CD4-positive, alpha-beta T cell (primary cell): ENCODE data around the gene OPALIN. TPM values are rescaled to one million over a fixed set of nuclear protein-coding genes. Genes with fewer than 3 reads are reported as not detected.

ENCODE experiments used
- ATAC-seq: fragments of 200-7000 bp; cut with Tn5 transposase; one replicate; pipeline ENCODE4 v1.10.0; 2022; ENCODE audit warnings: mild to moderate bottlenecking; ENCODE audit not compliant: poor library complexity
- CTCF ChIA-PET: fragments of 350-600 bp; sonication (Branson Sonifier 250); formaldehyde crosslinking; loops from one replicate; lab custom pipeline; 2021; ENCODE audit warnings: antibody characterized with exemption, inconsistent platforms; lab: Charles Lee
- POLR2A ChIA-PET: fragments of 350-600 bp; sonication (Branson Sonifier 250); formaldehyde crosslinking; loops from one replicate; lab custom pipeline; 2021; ENCODE audit warnings: antibody characterized with exemption, inconsistent platforms; lab: Charles Lee
- DNase-seq, 14 experiments: peaks; one replicate each; pipeline ENCODE4 v3.0.0-alpha.2; 2013 to 2020; ENCODE audit warnings: mixed read lengths in 2 of 14
- H3K27ac ChIP-seq, 2 donors: one replicate each; pipeline versions ENCODE4 v1.5.1 to v1.7.0; 2013; ENCODE audit warnings: low read length in 2 of 2, low read depth in 1 of 2, mild to moderate bottlenecking in 1 of 2
- H3K27me3 ChIP-seq, 2 experiments: 1 replicate in 1 of 2; 2 replicates in 1 of 2; pipeline versions ENCODE4 v1.6.1 to v1.7.0; 2013; ENCODE audit warnings: low read length in 2 of 2, control low read depth in 1 of 2, mild to moderate bottlenecking in 1 of 2, moderate library complexity in 1 of 2; ENCODE audit not compliant: insufficient read depth in 2 of 2, control insufficient read depth in 1 of 2
- H3K36me3 ChIP-seq: one replicate; pipeline ENCODE4 v1.6.1; 2013; ENCODE audit warnings: low read length, control low read depth; ENCODE audit not compliant: insufficient read depth
- H3K4me1 ChIP-seq: one replicate; pipeline ENCODE4 v1.6.1; 2013; ENCODE audit warnings: low read length, control low read depth; ENCODE audit not compliant: insufficient read depth
- H3K4me3 ChIP-seq: one replicate; pipeline ENCODE4 v1.5.1; 2013; ENCODE audit warnings: mild to moderate bottlenecking, low read length, moderate library complexity
- H3K9me3 ChIP-seq, 2 experiments: 1 replicate in 1 of 2; 2 replicates in 1 of 2; pipeline versions ENCODE4 v1.6.1 to v1.7.0; 2013; ENCODE audit warnings: low read length in 2 of 2, mild to moderate bottlenecking in 2 of 2, control low read depth in 1 of 2, moderate library complexity in 1 of 2; ENCODE audit not compliant: control insufficient read depth in 1 of 2, insufficient read depth in 1 of 2
- H3K27ac Mint-ChIP-seq: one replicate; pipeline ENCODE4 v1.8.0; 2020; ENCODE audit warnings: mixed read lengths
- H3K27me3 Mint-ChIP-seq: one replicate; pipeline ENCODE4 v1.8.0; 2021; ENCODE audit warnings: mixed read lengths
- H3K36me3 Mint-ChIP-seq: one replicate; pipeline ENCODE4 v1.8.0; 2021; ENCODE audit warnings: low read depth, mixed read lengths
- H3K4me1 Mint-ChIP-seq: one replicate; pipeline ENCODE4 v1.8.0; 2021; ENCODE audit warnings: low read depth, mixed read lengths
- H3K4me3 Mint-ChIP-seq: one replicate; pipeline ENCODE4 v1.8.0; 2020; ENCODE audit warnings: mild to moderate bottlenecking, mixed read lengths
- H3K9me3 Mint-ChIP-seq: one replicate; pipeline ENCODE4 v1.8.0; 2020; ENCODE audit warnings: mixed read lengths
- intact Hi-C, 2 experiments: fragments of 100-400 bp; cut with DNase I in 1 of 2; cut with micrococcal nuclease in 1 of 2; formaldehyde crosslinking; loops; one replicate each; pipeline versions ENCODE4 v1.15.1 to v1.9.0; 2023 to 2025; cut with DNase I, micrococcal nuclease
- total RNA-seq, 174 experiments: library from RNA in 2 of 174; stranded (reverse) in 2 of 174; gene quantifications; one replicate each; pipeline ENCODE4 v1.2.3 and lab custom pipeline; 2021 to 2026
- TF ChIP-seq, protein P1 (sequence below): fragments of 200-600 bp; IDR thresholded peaks from one replicate; pipeline ENCODE4 v1.8.0; 2022; ENCODE audit warnings: antibody characterized with exemption, mild to moderate bottlenecking

Gene OPALIN
- total RNA-seq, 2 experiments from 2014 or later, result not detected

DNA sequence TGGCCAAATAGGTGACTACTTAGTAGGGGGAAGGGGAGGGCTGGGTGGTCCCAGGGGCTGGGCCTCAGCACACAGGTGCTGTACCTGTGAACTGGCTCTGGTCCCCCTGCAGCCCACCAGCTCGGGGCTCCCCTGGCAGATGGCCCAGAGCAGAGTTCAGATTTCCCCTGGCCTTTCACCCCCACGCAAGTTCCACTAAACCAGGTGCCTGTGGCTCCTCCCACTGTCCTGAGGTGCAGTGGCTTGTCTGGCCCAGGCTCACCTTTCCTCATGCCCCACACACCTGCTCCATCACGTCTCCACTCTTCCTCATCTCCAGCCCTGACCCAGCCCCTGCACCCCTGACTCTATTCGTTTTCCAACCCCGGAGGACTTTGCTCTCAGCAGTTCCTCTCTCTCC lies 47.3 kb upstream of the OPALIN start:
- peaks cover 0 to 3% of the 10 kb centered on the region in 2 experiments for H3K9me3 ChIP-seq
- Mint-ChIP-seq H3K36me3 (no peaks in the 10 kb centered on the region), H3K4me1 (no peaks in the 10 kb centered on the region), H3K4me3 (no peak overlapping the region), H3K27ac (no peak overlapping the region), H3K27me3 (peaks cover 36% of the 10 kb centered on the region), H3K9me3 (no peaks in the 10 kb centered on the region)
- ChIA-PET CTCF (no interaction called here), POLR2A (no interaction called here)
- intact Hi-C loops, result no loop called here
- ATAC-seq (no peak), DNase-seq (no peak)
- no peak overlapping the region for H3K4me3 ChIP-seq
- peaks cover 9 to 17% of the 10 kb centered on the region in 2 experiments for H3K27me3 ChIP-seq
- no peaks in the 10 kb centered on the region for H3K4me1 ChIP-seq
- no peaks in the 10 kb centered on the region for H3K36me3 ChIP-seq
- TF ChIP-seq, protein P1, sequence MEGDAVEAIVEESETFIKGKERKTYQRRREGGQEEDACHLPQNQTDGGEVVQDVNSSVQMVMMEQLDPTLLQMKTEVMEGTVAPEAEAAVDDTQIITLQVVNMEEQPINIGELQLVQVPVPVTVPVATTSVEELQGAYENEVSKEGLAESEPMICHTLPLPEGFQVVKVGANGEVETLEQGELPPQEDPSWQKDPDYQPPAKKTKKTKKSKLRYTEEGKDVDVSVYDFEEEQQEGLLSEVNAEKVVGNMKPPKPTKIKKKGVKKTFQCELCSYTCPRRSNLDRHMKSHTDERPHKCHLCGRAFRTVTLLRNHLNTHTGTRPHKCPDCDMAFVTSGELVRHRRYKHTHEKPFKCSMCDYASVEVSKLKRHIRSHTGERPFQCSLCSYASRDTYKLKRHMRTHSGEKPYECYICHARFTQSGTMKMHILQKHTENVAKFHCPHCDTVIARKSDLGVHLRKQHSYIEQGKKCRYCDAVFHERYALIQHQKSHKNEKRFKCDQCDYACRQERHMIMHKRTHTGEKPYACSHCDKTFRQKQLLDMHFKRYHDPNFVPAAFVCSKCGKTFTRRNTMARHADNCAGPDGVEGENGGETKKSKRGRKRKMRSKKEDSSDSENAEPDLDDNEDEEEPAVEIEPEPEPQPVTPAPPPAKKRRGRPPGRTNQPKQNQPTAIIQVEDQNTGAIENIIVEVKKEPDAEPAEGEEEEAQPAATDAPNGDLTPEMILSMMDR, result no peak
- H3K27ac ChIP-seq, result no peak overlapping the region

DNA sequence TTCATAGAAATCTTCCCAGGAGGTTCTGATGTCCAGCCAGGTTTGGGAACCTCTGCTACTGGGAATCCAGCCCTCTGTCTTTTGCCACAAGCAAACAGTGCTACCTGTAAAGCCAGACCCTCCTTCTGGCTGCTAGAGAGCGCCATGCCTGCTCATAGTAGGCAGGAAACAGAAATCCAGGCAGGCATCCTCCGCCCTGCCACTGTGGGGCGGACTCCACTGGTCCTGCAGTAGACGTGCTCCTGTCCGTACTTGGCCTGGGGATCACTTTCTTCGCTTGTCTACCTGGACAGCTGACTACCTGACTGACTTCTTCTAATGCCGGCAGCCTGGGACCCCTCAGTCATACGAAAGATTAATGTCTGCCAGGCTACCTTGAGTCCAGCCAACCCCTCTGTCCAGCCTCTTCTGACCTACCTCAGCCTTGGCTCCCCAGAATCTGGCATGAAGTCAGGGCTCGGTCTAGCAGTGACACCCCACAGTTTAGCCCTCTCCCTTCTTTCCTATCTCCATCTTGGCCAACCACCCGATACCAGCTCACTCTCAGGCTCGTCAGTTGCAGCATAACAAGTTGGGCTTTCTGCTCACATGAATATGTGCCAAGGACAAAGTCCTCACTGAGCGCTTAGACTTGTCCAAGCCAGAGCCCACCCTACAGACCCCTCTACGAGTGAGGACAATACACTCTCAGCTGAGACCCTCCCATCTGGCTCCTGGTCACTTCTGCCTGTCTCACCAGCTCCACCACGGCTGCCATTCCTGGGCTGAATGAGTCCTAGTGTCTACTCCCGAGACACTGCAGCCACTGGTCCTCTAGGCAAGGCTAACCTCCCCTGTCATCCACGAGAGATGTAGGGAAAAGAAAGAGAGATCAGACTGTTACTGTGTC lies 43.9 kb upstream of the OPALIN start:
- intact Hi-C loops, result no loop called here

DNA sequence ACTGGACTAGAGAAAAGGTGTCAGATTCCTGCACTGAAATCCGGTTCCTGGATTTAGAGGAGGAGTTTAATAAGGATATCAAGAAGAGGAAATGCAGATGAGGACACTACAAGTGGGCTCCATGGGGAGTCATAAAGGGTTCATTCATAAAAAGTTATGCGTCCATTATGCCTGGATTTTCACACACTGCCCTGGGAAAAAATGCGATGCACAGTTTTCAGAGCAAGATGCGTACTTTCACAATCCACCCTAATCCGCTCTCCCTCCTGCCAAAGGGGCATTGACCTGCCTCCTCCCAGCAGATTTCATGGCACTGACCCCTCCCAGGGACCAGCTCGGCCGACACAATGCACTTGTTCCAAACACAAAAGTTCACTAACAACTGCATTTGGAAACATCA lies 42.2 kb upstream of the OPALIN start:
- H3K36me3 Mint-ChIP-seq, result no peaks in the 10 kb centered on the region
- POLR2A ChIA-PET, result no interaction called here
- no peaks in the 10 kb centered on the region for H3K9me3 Mint-ChIP-seq
- peaks cover 2% of the 10 kb centered on the region for H3K4me1 Mint-ChIP-seq
- H3K4me3 Mint-ChIP-seq, result no peak overlapping the region
- no peaks in the 10 kb centered on the region for H3K9me3 ChIP-seq
- intact Hi-C loops, result no loop called here
- H3K27ac ChIP-seq, result no peak overlapping the region
- CTCF ChIA-PET, result no interaction called here
- H3K27ac Mint-ChIP-seq, result no peak overlapping the region
- H3K27me3 Mint-ChIP-seq, result peaks cover 44% of the 10 kb centered on the region
- peaks cover 9 to 22% of the 10 kb centered on the region in 2 experiments for H3K27me3 ChIP-seq
- peaks cover 3% of the 10 kb centered on the region for H3K4me1 ChIP-seq
- H3K36me3 ChIP-seq, result no peaks in the 10 kb centered on the region
- ATAC-seq (no peak), DNase-seq (no peak)
- TF ChIP-seq, protein P1, result no peak
- no peak overlapping the region for H3K4me3 ChIP-seq

More for the DNA sequence above, 43.9 kb upstream of the OPALIN start:
- no peaks in the 10 kb centered on the region for H3K4me1 Mint-ChIP-seq
- H3K36me3 ChIP-seq, result no peaks in the 10 kb centered on the region
- DNase-seq, result no peak
- H3K4me1 ChIP-seq, result no peaks in the 10 kb centered on the region
- H3K27me3 ChIP-seq, result peaks cover 10 to 11% of the 10 kb centered on the region in 2 experiments
- no peak overlapping the region for H3K4me3 ChIP-seq
- no peaks in the 10 kb centered on the region for H3K9me3 ChIP-seq
- H3K36me3 Mint-ChIP-seq, result no peaks in the 10 kb centered on the region
- ChIA-PET POLR2A (no interaction called here), CTCF (no interaction called here)
- no peak overlapping the region for H3K4me3 Mint-ChIP-seq
- TF ChIP-seq, protein P1, result no peak
- ATAC-seq, result no peak
- H3K9me3 Mint-ChIP-seq, result no peaks in the 10 kb centered on the region
- H3K27ac Mint-ChIP-seq, result no peak overlapping the region
- H3K27me3 Mint-ChIP-seq, result peaks cover 45% of the 10 kb centered on the region
- H3K27ac ChIP-seq, result no peak overlapping the region
